Sigmoid colon (tissue), 4 donors: ENCODE results near the gene PHAX.

Experiments
- EP300 ChIP-seq, 4 donors: sonication (generic); formaldehyde crosslinking; IDR thresholded peaks; one replicate each; pipeline ENCODE4 v1.6.1; 2017; ENCODE audit warnings: antibody characterized with exemption in 4 of 4
- POLR2A ChIP-seq, 2 donors: fragments of 450-650 bp; IDR thresholded peaks; one replicate each; pipeline ENCODE4 v1.6.1; 2016; ENCODE audit warnings: antibody characterized with exemption in 2 of 2, mild to moderate bottlenecking in 2 of 2, moderate library complexity in 2 of 2
- TF ChIP-seq, protein P1 (sequence below), 4 experiments: fragments of 450-650 bp in 3 of 4; fragments of 200-600 bp in 1 of 4; IDR thresholded peaks; one replicate each; pipeline ENCODE4 v1.5.1; 2016 to 2019; ENCODE audit warnings: antibody characterized with exemption in 4 of 4, mild to moderate bottlenecking in 3 of 4, moderate library complexity in 2 of 4

DNA sequence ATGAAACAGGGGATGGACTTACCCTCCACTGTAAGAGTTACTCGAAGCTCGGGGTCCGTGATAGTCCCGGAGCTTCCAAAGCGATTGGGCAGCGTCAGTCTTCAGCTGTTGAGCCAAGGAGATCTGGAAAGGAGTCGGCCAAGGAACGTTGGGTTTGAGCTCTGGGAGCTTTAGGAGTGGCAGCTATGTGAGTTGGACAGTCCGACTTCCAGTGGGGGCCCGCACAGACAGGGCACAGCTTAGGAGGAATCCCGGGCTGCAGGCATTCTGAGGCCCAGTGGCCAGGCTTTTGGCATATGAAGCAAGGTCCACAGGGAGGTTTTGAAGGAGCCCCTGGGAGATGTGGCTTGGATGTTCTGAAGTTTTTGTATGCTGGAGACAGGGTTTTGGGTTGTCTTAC is 72.7 kb downstream of the PHAX start:
- TF ChIP-seq, protein P1, sequence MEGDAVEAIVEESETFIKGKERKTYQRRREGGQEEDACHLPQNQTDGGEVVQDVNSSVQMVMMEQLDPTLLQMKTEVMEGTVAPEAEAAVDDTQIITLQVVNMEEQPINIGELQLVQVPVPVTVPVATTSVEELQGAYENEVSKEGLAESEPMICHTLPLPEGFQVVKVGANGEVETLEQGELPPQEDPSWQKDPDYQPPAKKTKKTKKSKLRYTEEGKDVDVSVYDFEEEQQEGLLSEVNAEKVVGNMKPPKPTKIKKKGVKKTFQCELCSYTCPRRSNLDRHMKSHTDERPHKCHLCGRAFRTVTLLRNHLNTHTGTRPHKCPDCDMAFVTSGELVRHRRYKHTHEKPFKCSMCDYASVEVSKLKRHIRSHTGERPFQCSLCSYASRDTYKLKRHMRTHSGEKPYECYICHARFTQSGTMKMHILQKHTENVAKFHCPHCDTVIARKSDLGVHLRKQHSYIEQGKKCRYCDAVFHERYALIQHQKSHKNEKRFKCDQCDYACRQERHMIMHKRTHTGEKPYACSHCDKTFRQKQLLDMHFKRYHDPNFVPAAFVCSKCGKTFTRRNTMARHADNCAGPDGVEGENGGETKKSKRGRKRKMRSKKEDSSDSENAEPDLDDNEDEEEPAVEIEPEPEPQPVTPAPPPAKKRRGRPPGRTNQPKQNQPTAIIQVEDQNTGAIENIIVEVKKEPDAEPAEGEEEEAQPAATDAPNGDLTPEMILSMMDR (IDR thresholded peaks at IDR 0.05) = no peak
- TF ChIP-seq POLR2A (IDR thresholded peaks at IDR 0.05) (no peak), EP300 (IDR thresholded peaks at IDR 0.05) (no peak)
